Inflammatory macrophage treated with lipopolysaccharide for 4 hours (primary cell): ENCODE results near the gene LRP3.
"Not testable (repeated sequence)": the region's sequence is repeated elsewhere in the genome, so short reads cannot be mapped to it uniquely, and the experiment has no call there.

Experiments used
- DNase-seq: peaks from one replicate; pipeline ENCODE4 v3.0.0-alpha.2; 2020

The LRP3 gene

GRCh38 chr19:33220115-33220514 is 26.0 kb downstream of the LRP3 start:
- no peak for DNase-seq

DNA sequence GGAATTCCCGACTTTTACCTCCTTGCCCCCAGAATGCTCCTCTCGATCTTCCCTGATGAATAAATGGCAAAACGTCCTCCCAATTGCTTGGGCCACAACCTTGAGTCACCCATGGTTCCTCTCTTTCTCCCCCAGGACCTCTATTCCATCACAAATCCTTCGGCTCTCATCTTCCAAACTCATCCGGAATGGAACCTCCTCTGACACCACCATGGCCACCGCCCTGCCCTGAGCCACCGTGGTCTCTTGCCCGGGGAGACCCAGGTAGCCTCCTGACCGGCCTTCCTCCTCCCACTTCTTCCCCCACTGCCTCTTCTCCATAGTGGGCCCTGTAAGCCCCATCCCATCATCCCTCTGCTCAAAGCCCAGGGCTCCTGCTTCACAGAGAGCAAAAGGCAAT is 26.6 kb downstream of the LRP3 start:
- no peak for DNase-seq

- no peak for DNase-seq
Measured at GRCh38 chr19:33221638-33222037, 27.5 kb downstream of the LRP3 start.

DNA sequence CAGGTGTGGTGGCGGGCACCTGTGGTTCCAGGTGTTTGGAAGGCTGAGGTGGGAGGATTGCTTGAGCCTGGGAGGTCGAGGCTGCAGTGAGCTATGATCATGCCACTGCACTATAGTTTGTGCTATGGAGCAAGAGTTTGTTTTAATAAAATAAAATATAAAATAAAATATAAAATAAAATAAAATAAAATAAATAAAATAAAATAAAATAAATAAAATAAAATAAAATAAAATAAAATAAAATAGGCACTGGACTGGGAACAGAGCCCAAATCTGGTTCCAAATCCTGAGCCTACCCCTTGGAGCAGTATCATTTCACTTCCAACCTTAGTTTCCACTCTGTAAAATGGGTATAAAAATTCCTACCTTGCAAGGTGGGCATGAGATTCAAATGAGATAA is 28.1 kb downstream of the LRP3 start:
- not testable (repeated sequence) for DNase-seq

DNA sequence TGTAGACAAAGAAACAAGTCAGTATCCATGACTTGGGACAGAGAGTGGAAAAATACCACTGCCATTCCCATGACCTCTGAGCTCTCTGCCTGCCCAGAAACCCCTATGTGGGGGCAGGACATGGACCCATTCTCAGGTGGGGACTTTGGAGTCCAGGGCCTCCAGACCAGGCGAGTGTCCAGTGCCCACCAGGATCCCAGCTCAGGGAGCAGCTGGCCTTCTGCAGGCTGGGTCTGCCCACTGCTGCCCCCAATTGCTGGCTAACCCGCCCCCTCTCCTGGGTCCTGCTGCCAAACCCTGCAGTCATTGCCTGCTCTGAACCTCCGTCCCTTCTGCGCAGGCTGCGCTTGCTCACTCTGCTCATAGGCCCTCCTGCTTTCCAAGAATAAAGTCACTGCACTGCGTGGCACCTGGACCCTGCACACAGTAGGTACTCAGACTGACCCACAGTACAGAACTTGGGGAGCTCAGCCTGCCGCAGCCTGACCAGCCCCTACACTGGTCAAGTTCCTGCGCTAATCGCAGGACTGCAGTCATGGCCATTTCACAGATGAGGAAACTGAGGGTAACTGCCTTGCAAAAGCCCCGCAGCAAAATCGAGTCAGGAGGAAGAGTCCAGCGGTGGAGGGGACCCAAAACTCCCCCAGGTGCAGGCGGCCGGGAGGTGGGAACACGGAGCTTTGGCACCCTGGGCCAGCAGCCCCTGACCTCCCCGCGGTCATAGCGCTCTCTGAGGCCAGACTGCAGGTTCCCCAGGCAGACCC is 30.7 kb downstream of the LRP3 start:
- DNase-seq, result no peak

DNA sequence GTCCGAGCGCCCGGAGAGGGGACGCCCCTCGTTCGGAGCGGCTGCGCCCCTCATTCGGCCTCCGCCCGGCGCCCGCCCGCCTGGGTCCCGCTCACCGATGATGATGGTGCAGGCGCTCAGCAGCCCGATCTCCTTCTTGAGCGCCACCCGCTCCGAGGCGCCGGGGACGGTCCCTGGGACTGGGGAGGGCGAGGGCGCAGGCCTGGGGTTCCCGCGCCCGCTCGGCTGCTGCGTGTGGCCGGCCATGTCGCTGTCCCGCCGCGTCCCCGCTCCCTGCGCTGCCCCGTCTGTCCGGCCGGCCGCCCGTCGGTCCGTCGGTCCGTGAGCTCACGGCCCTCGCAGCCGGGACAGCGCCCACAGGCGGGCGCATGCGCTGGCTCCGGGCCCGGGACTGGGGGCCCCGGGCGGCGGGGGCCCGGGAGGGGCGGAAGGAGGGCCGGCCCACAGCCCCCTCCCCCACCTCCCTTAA is 31.4 kb downstream of the LRP3 start, which contains the start of gene SLC7A10:
SLC7A10 (minus strand) TSS at position 393 of the 469 bp plus-strand sequence; CDS start at position 246, 147 bp downstream.
- DNase-seq, result no peak

DNA sequence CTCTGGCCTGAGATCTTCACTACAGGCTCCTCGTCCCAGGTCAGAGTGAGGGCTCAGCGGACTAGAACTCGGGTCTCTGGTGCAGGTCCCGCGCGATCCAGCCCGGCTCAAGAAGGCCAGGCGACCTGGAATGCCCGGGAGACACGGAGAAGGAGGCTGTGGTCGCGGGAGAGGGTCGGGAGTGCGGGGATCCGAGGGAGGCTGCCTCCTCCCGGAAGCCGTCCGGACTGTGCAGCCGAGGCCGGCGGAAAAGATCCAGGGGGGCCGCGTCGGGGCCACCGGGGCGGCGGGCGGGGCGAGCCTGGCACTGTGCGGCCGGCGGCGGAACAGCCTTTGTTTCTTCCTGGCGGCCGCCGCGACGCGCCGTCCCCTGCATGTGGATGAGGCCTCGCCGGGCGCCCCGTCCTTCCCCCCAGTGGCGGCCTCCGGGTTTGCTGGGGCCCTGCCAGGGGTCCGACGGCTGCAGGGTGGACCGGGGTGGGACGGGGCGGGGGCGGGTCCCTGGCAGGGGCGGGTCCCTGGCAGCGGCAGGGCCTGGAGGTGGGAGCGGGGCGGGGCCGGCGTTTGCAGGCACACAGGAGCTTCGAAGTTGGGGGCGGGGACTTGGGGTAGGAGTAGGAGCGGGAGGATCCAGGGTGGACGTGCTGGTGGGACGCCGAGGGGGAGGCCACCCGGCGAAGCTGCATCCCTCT is 32.6 kb downstream of the LRP3 start:
- DNase-seq, result no peak

- DNase-seq, result no peak
Measured at GRCh38 chr19:33227242-33227650, 33.1 kb downstream of the LRP3 start.

DNA sequence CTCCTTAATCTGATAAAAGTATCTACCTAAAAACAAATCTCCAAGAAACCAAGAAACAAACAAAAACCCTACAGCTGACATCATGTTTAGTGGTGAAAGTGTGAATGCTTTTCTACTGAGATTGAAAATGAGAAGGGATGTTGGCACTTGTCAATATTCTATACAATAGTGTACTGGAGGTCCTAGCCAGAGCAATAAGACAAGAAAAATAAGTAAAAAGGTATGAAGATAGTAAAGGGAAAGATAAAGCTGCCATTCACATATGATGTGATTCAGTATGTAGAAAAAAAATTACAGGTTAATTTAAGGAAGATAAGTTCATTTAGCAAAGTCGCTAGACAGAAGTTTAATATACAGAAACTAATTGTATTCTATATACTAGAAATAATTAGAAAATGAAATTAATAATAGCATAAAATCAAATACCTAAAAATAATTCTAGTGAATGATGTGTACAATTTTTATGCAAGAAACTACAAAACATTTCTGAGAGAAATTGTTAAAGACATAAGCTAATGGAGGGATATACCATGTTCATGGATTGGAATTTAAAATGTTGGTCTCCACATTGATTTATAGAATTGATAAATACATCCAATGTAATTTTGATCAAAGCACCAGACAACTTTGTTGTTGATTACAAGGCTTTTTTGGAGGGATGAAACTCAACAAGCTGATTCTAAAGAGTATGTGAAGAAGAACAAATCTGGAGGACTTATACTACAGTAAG is 33.9 kb downstream of the LRP3 start:
- DNase-seq, result no peak

DNA sequence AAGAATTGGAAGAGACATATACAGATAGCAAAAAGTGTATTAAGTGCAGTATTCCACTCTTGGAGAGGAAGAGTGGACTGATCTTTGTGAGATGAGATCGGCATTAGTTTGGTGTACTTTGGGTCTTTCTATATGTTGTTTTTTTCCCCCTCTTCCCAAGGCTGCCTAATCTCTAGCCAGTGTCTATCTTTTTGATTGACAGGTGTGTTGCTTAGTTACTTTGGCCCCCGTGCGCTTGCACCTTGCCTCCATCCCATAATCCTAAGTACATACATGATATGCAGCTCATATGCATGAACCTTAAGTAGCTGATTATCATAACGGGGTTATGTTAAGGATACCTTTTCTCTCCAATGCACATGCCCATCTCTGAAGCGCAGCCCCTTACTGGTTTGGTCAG is 35.8 kb downstream of the LRP3 start:
- DNase-seq, result no peak

DNA sequence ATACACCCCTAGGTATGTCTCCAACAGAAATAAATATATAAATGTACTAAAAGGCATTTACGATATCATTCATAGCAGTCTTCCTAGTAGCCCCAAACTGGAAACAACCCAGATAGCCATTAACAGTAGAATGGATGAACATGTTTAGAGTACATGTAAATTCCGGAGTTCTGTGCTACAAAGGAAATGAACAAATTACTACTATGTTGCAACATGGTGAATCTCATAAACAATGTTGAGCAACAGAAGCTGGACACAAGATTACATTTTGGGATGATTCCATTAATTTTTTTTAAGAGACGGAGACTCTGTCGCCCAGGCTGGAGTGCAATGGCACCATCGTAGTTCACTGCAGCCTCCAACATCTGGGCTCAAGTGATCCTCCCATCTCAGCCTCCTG is 37.4 kb downstream of the LRP3 start:
- peak; percentile 69 for DNase-seq

GRCh38 chr19:33232656-33233055 is 38.5 kb downstream of the LRP3 start:
- no peak for DNase-seq

DNA sequence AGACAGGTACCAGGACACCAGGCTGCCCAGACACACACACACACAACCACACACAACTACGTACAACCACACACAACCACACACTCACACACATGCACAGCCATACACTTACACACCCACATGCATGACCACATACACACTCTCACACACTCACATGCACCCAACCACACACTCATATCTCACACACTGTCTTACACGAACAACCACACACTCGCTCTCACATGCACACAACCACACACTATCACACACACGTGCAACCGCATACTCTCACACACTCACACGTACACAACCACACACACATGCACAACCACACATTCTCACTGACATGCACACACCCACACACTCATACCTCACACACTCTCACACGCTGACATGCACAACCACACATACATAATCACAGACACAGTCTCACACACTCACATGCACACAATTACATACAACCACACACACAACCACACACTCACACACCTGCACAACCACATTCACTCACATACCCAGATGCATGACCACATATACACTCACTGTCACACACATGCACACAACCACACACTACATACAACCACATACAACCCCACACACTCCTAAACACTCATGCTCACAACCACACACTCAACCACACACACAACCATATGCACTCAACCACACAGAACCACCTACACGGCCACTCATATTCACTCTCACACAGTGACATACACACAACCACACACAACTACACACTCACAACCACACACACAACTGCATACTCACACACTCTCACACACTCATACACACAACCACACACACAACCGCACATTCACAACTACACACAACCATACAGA is 39.1 kb downstream of the LRP3 start:
- no peak for DNase-seq

DNA sequence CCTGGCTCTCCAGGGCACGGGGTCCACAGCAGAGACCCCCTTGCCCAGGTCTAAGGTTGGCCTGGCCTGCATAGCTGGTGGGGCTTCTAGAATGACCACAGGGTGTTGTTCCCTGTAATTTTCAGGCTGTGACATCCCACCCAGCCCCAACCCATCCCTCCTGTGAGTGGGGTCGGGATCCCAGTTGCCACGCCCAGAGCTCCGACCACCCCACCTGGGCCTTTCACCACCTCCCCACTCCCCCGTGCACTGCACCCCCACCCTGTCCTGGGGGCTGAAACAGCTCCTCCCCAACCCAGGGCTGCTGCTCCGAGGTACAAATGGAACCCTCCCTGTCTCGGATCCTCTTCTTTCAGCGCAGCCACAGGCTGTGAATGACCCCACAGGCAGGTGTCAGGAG is 40.0 kb downstream of the LRP3 start:
- no peak for DNase-seq

- no peak for DNase-seq
Measured at GRCh38 chr19:33234736-33235135, 40.6 kb downstream of the LRP3 start.

GRCh38 chr19:33235269-33235995 is 41.3 kb downstream of the LRP3 start:
- DNase-seq, result peak; percentile 78

DNA sequence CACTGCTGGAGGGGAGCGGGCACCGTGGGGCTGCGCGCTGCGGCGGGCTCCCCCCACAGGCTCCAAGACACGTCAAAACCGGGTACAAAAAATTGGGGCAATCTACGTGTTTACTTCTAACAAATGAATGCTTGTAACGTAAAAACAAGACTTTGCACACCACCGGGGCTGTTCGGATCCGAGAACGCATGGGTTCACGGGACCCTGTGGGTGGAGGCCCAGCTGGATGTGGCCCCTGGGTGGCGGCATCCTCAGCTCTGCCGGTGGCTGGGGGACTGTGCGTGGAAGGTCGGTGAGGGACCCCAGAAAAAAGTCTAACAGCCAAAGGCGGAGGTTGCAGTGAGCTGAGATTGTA is 41.8 kb downstream of the LRP3 start:
- DNase-seq, result no peak

DNA sequence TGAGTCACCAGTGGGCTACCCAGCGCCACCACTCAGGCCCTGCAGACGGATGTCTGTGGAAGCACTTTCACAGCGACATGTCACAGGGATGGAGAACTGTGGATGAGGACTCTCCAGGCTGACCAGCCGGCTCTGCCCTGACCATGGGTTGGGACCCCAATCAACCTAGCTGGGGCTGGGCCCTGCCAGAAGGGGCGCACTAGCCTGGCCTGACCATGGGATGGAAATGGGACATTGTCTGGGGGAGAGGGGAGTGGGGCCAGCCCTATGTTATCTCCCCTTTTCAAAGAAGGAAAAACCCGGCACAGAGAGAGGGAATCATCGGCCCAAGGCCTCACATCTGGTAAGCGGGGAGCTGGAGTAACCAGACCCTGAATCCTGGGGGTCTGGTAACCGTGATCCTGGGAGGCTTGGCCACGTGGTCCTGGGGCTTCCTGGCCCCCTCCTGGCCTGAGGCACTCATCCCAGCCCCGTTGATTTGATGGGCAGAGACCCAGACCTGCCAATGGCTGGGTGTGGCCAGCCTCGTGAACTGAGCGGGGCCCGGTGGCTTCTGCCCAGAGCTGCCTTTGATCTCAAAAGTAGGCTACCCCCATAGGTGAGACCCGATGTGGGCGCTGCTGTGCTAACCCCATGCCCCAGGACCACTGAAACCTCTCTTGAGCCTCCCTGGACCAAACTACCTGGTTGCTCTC is 42.7 kb downstream of the LRP3 start:
- no peak for DNase-seq

DNA sequence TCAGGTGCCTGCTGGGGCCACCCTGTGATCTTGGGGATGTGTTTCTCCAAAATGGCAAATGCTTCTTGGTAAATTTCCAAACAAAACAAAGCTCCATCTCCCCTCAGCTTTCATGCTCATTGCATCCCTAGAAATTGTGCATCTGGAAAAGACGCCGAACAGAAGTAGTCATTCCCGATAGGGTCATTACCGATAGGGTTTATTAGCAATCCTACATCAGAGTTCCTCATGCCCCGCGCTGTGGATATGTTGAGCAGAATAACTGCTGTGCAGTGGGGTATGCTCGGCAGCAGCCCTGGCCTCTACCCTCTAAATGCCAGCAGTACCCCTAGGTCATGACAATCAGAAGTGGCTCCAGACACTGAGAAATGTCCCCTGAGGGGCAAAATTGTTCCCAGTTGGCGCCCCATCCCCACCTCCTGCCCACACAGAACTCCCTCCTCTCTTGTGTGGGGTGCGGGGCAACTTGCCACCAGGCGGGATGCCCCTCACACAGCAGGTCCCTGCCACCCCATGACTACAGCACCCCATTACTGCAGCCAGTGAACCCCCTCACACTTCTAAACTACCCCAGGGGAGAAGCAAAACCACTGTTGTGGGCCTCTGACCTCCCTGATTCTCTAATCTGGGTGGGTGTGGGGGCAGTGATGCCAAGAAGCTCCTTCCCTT is 44.5 kb downstream of the LRP3 start:
- no peak for DNase-seq

DNA sequence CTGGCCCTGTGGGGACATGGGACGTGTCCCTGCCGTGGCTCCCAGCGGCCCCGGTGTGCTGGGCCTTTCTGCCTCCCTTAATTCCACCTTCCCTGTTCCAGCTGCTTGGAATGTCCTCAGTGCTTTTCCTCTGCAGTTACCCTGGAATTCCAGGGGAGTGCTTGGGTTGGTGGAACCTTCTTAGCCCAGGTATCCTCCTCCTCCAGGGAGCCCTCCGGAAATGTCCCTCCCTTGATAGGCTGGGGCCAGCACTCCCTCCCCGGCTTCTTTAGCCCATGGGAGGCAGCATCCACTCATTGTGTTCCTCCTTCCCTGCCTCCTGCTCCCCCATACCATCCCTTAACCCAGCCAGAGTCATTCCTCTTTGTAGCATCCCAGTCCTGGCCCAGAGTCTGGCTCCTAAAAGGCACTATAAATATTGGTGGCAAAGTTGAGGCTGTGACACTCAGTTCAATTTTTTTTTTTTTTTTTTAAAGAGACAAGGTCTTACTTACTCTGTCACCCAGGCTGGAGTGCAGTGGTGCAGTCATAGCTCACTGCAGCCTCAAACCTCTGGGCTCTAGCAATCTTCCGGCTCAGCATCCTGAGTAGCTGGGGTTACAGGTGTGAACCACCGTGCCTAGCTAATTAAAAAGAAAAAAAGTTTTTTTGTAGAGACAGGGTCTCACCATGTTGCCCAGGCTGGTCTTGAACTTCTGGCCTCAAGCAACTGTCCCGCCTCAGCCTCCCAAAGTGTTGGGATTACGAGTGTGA is 45.3 kb downstream of the LRP3 start:
- DNase-seq, result no peak
